Mucosa of descending colon (tissue), 3 donors: Measurements from ENCODE around the gene TMPRSS4. TPM values are rescaled to one million over a fixed set of nuclear protein-coding genes. Genes with fewer than 3 reads are reported as not detected.

ENCODE experiments used
- ATAC-seq: fragments of 200-7000 bp; cut with Tn5 transposase; one replicate; pipeline ENCODE4 v1.9.1; 2020; ENCODE audit warnings: mild to moderate bottlenecking, moderate library complexity
- DNase-seq, 3 donors: peaks; one replicate each; pipeline ENCODE4 v3.0.0-alpha.2; 2020
- H3K36me3 ChIP-seq: fragments of 200-600 bp; one replicate; pipeline ENCODE4 v1.8.0; 2021; ENCODE audit warnings: low read depth, mild to moderate bottlenecking
- H3K4me1 ChIP-seq: fragments of 200-600 bp; one replicate; pipeline ENCODE4 v1.8.0; 2021; ENCODE audit warnings: low read depth, mild to moderate bottlenecking
- H3K4me3 ChIP-seq: fragments of 200-600 bp; one replicate; pipeline ENCODE4 v1.8.0; 2021; ENCODE audit warnings: mild to moderate bottlenecking
- H3K9me3 ChIP-seq: fragments of 200-600 bp; one replicate; pipeline ENCODE4 v1.8.0; 2021; ENCODE audit warnings: mild to moderate bottlenecking
- CTCF ChIP-seq: fragments of 200-600 bp; IDR thresholded peaks from one replicate; pipeline ENCODE4 v1.8.0; 2022; ENCODE audit warnings: antibody characterized with exemption, mild to moderate bottlenecking
- intact Hi-C, 2 donors: fragments of 100-400 bp; cut with DNase I in 1 of 2; cut with micrococcal nuclease in 1 of 2; formaldehyde crosslinking; loops; one replicate each; pipeline versions ENCODE4 v1.11.0 to v1.11.1; 2022; cut with DNase I, micrococcal nuclease
- long read RNA-seq, 2 donors: library from polyadenylated mRNA; unstranded; transcript quantifications; one replicate each; pipeline ENCODE4 v2.0.0, GENCODE V29; 2019 to 2021
- total RNA-seq, 3 donors: library from RNA; stranded (reverse); fragmentation: NEBNext Ultra II Directional in 2 of 3; extraction: Animal tissue kit (Norgen Biotek cat#: 25700) in 2 of 3; gene quantifications; one replicate each; pipeline versions ENCODE4 v1.2.1 to v1.2.4, GENCODE V29; 2021 to 2023
- donor health status: DM: no; HTN: no; CAD: no; lungs with moderate emphysema.
- donor health status: DM: no; HTN: no; CAD: no.
- donor health status: DM: no; HTN: yes; CAD: no.

The TMPRSS4 gene
- total RNA-seq = 100 to 1,000 TPM; 159 to 648 (median 243) TPM
- long read RNA-seq, donor 1, full-length matches to known transcripts = 92 of 131 reads
- long read RNA-seq, donor 1, partial matches to known transcripts = 14 of 131 reads
- long read RNA-seq, donor 1, other reads (novel, unspliced or antisense) = 25 of 131 reads
- long read RNA-seq, donor 2, full-length matches to known transcripts = 20 of 51 reads
- long read RNA-seq, donor 2, partial matches to known transcripts = 20 of 51 reads
- long read RNA-seq, donor 2, other reads (novel, unspliced or antisense) = 11 of 51 reads

- Histone ChIP-seq H3K9me3 (no peaks in the 10 kb centered on the region), H3K4me3 (peak within 1 kb of the TSS; percentile 12), H3K4me1 (peaks cover 25% of the 10 kb centered on the region), H3K36me3 (no peaks in the 10 kb centered on the region)
- DNase-seq (peak; percentile 84 to 95 (median 88)), ATAC-seq (peak; percentile 85)
- no peak for TF ChIP-seq CTCF
- intact Hi-C loops = no loop called here
Observed at GRCh38 chr11:118076754-118077281, at the start of gene TMPRSS4. TMPRSS4 (plus strand) TSS chr11:118077078; CDS start chr11:118077303, 225 bp downstream.

GRCh38 chr11:118027694-118028093, 49.2 kb upstream of the TMPRSS4 start:
- Histone ChIP-seq H3K4me1 (no peaks in the 10 kb centered on the region), H3K9me3 (no peaks in the 10 kb centered on the region), H3K36me3 (no peaks in the 10 kb centered on the region), H3K4me3 (no peak overlapping the region)
- intact Hi-C loops = no loop called here
- no peak for TF ChIP-seq CTCF
- ATAC-seq (no peak), DNase-seq (no peak)

- no peaks in the 10 kb centered on the region for H3K9me3 ChIP-seq
- ATAC-seq (no peak), DNase-seq (no peak)
- H3K36me3 ChIP-seq = no peaks in the 10 kb centered on the region
- TF ChIP-seq CTCF = no peak
- intact Hi-C loops = no loop called here
- H3K4me3 ChIP-seq = no peak overlapping the region
- H3K4me1 ChIP-seq = no peaks in the 10 kb centered on the region
Observed at GRCh38 chr11:118028626-118029025, 48.3 kb upstream of the TMPRSS4 start.

DNA sequence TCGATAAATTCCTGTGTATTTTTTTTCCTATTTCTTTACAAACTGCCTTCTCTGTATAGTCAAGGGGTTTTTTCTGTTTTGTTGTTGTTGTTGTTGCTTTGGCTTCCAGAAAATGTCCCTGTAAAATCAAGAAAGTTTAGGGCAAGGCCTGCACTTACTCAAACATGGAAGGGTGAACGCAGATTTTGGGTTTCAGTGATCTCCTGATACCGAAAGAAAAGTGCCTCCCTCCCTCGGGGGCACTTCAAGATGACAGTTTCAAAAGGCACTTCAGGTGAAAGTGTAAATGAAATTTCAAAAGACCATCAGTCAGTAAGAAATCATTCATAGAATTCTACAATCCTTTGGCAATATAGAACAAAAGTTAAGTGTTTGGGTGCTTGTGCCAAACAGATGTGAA, 43.4 kb upstream of the TMPRSS4 start:
- no peak for DNase-seq
- no peak for TF ChIP-seq CTCF
- intact Hi-C loops = no loop called here
- no peaks in the 10 kb centered on the region for H3K9me3 ChIP-seq
- ATAC-seq = no peak
- H3K4me1 ChIP-seq = no peaks in the 10 kb centered on the region
- H3K4me3 ChIP-seq = no peak overlapping the region
- H3K36me3 ChIP-seq = no peaks in the 10 kb centered on the region

DNA sequence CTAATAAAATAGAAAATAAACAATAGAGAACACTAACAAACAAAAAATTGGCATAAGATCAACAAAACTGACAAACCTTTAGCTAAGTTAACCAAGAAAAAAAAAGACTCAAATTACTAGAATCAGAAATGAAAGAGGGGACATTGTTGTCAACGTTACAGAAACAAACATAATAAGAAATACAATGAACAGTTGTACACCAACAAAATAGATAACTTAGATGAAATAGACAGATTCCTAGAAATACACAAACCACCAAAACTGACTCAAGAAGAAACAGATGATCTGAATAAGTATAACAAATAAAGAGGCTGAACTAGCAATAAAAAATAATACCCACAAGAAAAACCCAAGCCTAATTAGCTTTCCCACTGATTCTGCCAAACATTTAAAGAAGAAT, 34.7 kb upstream of the TMPRSS4 start:
- intact Hi-C loops = no loop called here
- Histone ChIP-seq H3K9me3 (no peaks in the 10 kb centered on the region), H3K36me3 (no peaks in the 10 kb centered on the region), H3K4me3 (no peak overlapping the region), H3K4me1 (no peaks in the 10 kb centered on the region)
- DNase-seq (no peak), ATAC-seq (no peak)
- TF ChIP-seq CTCF = no peak
